H7 (cell line): ENCODE results near the gene EPN2. TPM values are rescaled to one million over a fixed set of nuclear protein-coding genes. Genes with fewer than 3 reads are reported as not detected.
A peak's percentile ranks its signal among the peaks of the same experiment; 100 is the strongest.

ENCODE experiments used
- DNase-seq: peaks from one replicate; pipeline ENCODE4 v3.0.0; 2012
- H3K27me3 ChIP-seq: 2 replicates; pipeline ENCODE4 v1.6.0; 2011; ENCODE audit warnings: mild to moderate bottlenecking, low read length; ENCODE audit not compliant: control insufficient read depth, insufficient read depth
- H3K36me3 ChIP-seq: replicated peaks from 2 replicates; pipeline ENCODE4 v1.5.1; 2011; ENCODE audit warnings: low read length; ENCODE audit not compliant: control insufficient read depth, insufficient read depth
- H3K4me3 ChIP-seq: 2 replicates; pipeline ENCODE4 v1.5.1; 2011; ENCODE audit warnings: low read depth, mild to moderate bottlenecking, control low read depth, low read length, moderate library complexity; ENCODE audit not compliant: insufficient read depth
- total RNA-seq: library from RNA; depleted of rRNA; stranded (reverse); fragments of >200 nt; shearing (Covaris generic); gene quantifications from 2 replicates; pipeline ENCODE4 v1.2.3, GENCODE V29; 2014

EPN2 gene
- total RNA-seq, 1 experiment from 2014 or later, result 23.7 TPM

- no peak for DNase-seq
- Histone ChIP-seq H3K4me3 (no peak overlapping the region), H3K36me3 (peaks cover 9% of the 10 kb centered on the region), H3K27me3 (no peaks in the 10 kb centered on the region)
Measured at GRCh38 chr17:19311421-19312215, 74.5 kb downstream of the EPN2 start.

DNA sequence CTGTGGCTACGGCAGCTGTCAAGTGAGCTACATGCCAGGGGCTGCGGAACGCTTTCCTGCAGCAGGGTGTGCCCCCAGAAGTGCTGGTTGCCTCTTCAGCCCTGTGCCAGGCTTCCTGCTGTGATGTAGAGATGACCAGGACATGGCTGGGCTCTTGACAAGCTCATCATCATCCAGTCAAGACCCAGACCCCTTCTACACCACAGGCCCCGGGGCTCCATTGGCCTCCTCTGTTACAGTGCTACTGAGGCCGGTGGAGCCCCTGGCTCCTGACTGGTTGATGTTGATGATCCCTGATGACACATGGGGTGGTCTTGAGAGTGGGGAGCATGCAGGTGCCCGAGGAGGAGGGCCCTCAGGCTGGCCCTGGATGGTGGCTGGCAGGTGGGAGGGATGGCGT lies 75.2 kb downstream of the EPN2 start:
- Histone ChIP-seq H3K4me3 (no peak overlapping the region), H3K36me3 (peaks cover 9% of the 10 kb centered on the region), H3K27me3 (no peaks in the 10 kb centered on the region)
- no peak for DNase-seq

DNA sequence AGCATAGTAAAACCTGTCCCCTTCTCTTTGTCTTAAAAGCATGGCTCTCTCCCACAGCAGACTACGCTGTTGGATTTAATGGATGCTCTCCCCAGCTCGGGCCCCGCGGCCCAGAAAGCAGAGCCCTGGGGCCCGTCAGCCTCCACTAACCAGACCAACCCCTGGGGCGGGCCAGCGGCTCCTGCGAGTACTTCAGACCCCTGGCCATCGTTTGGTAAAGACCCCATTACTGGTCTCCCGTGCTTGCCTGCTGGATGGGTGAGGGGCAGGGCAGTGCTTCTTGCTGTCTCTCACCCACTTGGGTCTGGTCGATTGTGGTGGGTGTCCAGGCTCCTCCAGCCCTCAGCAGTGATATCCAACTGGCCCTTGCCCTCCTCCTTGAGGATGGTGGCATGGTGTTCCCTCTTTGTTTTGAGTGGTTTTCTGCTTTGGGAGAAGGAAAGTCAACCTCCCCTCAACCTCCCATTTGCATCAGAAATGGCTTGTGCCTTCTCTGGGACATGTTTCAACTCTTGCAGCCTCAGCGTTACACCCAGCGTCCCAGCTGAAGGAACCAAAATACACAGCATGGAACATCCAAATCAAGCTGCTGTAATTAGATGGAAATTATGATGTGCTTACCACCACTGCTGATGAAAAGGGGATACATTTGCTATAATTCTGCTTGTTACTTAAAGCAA lies 76.0 kb downstream of the EPN2 start:
- Histone ChIP-seq H3K36me3 (peaks cover 9% of the 10 kb centered on the region), H3K4me3 (no peak overlapping the region), H3K27me3 (no peaks in the 10 kb centered on the region)
- DNase-seq, result no peak

DNA sequence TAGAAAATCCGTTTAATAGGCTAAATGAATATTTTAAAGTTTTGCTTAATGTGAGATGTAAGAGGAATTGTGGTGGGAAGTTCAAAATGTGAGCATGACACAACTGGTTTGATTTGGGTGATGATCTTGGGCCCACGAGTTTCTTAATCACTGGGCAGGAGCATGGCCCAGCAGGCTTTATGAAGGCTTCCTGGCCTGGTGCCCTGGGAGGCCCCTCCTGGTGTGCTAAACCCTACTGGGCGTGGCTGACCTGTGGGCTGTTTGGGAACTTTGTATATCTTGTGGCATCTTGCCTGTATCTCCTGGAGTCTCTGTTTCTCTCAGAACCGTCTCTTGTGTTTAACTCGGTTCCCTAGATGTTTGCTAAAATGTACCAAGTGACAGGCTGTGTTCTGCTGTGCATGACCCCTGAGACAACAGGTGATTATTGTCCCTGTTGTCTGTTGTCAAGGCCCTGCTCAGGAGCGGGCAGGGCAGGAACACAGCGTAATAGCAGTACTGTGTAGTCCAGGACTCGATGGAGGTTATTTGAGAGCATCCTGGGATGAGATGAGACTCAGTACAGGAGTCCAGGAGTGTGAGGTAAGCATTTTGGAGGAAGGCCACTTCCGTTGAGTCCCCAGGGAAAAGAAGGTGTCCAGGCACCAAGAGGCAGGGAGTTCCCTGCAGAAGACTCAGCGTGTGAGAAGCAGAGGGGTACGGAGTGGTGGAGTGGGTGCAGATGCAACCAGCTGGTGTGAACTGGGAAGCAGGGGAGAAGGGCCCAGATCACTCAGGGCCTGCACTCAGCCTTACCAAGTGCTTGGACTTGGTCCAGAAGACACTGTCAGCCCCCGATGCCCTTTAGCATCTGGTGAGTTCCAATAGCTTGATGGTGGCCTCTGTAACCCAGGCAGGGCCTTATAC lies 76.8 kb downstream of the EPN2 start:
- Histone ChIP-seq H3K36me3 (peaks cover 9% of the 10 kb centered on the region), H3K27me3 (no peaks in the 10 kb centered on the region), H3K4me3 (no peak overlapping the region)
- no peak for DNase-seq

DNA sequence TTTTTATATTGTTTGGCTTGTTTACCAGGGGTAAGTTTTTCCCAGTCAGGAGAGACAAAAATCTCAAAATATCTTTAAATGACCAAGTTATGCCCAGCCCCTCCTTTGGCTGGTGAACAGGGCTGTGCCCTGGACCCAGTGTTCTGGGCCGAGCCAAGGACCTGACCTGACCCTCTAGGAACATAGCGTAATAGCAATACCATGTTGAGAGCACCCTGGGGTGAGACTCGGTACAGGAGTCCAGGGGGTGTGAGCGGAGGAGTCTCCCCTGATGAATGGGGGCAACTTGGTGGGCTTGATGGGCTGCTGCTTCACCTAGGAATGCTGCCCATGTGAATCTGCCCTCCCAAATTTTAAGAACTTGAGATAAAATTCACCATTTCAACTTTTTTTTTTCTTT lies 77.9 kb downstream of the EPN2 start:
- Histone ChIP-seq H3K27me3 (no peaks in the 10 kb centered on the region), H3K4me3 (no peak overlapping the region), H3K36me3 (peaks cover 7% of the 10 kb centered on the region)
- no peak for DNase-seq

GRCh38 chr17:19316761-19317358 lies 79.7 kb downstream of the EPN2 start:
- no peak for DNase-seq
- H3K27me3 ChIP-seq, result no peaks in the 10 kb centered on the region
- H3K36me3 ChIP-seq, result peaks cover 7% of the 10 kb centered on the region
- H3K4me3 ChIP-seq, result no peak overlapping the region

GRCh38 chr17:19317359-19318095 lies 80.4 kb downstream of the EPN2 start:
- Histone ChIP-seq H3K27me3 (no peaks in the 10 kb centered on the region), H3K36me3 (peaks cover 5% of the 10 kb centered on the region), H3K4me3 (no peak overlapping the region)
- DNase-seq, result peak; percentile 92

DNA sequence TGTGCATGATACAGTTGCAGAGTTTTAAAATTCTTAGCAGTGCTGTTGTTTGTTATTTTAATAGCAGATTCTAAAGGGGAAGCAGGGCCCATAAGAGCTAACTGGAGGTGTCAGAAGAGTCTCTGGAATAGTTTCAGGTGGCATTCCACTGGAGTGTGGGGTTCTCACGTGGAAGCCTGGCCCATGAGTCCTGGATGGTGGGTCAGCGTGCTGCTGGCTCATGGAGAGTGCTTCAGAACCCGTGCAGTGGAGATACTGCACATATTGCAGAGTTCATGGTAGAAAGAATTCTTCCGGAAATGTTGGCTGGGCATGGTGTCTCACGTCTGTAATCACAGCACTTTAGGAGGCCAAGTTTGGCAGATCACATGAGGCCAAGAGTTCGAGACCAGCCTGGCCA lies 81.4 kb downstream of the EPN2 start:
- Histone ChIP-seq H3K4me3 (no peak overlapping the region), H3K27me3 (no peaks in the 10 kb centered on the region), H3K36me3 (peaks cover 1% of the 10 kb centered on the region)
- DNase-seq, result no peak

- Histone ChIP-seq H3K27me3 (no peaks in the 10 kb centered on the region), H3K36me3 (peaks cover 1% of the 10 kb centered on the region), H3K4me3 (no peak overlapping the region)
- DNase-seq, result no peak
Measured at GRCh38 chr17:19319771-19320505, 82.8 kb downstream of the EPN2 start.

DNA sequence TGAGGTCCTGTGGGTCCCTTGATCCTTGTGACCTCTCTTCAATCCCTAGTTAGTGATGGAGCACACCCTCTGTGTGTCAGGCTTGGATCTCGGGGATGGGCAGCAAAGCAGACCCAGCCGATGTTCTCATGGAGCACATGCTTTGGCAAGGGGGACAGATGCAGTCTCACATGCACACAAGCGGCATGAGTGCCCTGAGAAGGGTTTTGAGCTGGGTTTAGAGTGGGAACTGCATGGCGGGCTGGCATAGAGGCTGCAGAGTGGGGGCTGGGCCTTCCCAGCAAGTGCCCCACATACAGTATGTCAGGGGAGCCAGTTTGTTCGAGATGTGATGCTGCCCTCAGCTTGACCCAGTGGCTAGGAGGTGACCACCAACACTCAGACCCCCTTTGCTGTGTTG lies 83.7 kb downstream of the EPN2 start:
- Histone ChIP-seq H3K36me3 (peaks cover 1% of the 10 kb centered on the region), H3K27me3 (no peaks in the 10 kb centered on the region), H3K4me3 (no peak overlapping the region)
- DNase-seq, result no peak

GRCh38 chr17:19321481-19322128 lies 84.4 kb downstream of the EPN2 start:
- peak; percentile 70 for DNase-seq
- H3K4me3 ChIP-seq, result no peak overlapping the region
- H3K36me3 ChIP-seq, result peaks cover 1% of the 10 kb centered on the region; the same call in 1 of the 2 replicates
- no peaks in the 10 kb centered on the region for H3K27me3 ChIP-seq

DNA sequence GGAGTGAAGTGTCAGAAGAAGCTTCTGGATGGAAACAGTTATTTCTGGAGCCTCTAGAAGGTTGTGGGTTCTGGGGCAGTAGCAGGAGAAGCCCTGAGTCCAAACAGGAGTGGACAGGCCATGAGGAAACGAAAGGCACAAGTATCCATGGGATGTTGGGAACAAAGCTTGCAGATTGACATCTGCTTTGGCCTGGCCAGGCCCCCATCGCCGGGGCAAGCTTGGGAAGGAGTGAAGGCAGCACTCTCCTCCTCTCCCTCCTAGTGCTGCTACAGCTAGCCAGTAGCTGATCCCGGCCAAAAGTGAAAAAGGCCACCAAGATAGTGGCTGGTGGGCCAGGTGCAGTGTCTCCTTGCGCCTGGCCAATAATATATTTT lies 85.0 kb downstream of the EPN2 start:
- H3K27me3 ChIP-seq, result no peaks in the 10 kb centered on the region
- DNase-seq, result no peak
- peaks cover 1% of the 10 kb centered on the region; the same call in 1 of the 2 replicates for H3K36me3 ChIP-seq
- no peak overlapping the region for H3K4me3 ChIP-seq

DNA sequence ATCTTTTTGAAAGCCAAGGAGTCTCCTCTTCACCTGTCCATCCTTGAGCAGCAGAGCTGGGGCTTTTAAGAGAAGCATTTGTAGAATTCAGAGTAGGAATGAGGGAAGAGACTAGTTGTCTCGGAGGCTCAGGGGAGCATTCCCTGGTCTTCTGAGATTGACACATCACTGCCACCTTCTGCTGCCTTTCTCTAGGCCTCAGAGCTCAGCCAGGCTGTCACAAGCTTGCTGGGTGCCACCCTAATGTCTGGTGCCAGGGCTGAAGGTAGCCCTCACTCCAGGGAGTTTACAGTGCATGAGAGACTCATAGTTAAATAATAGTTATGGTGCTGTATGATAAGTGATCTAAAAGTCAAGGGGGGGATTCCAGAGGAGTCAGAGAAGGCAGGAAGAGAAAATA lies 85.7 kb downstream of the EPN2 start:
- no peak overlapping the region for H3K4me3 ChIP-seq
- DNase-seq, result no peak

More for the DNA sequence above, 85.7 kb downstream of the EPN2 start:
- Histone ChIP-seq H3K36me3 (peaks cover 1% of the 10 kb centered on the region; the same call in 1 of the 2 replicates), H3K27me3 (no peaks in the 10 kb centered on the region)
